GM21526 (cell line): ENCODE measurements around the gene PAQR3.
A peak's percentile ranks its signal among the peaks of the same experiment; 100 is the strongest.
"Not testable (repeated sequence)": the region's sequence is repeated elsewhere in the genome, so short reads cannot be mapped to it uniquely, and the experiment has no call there.

ENCODE experiments used
- ATAC-seq: cut with Tn5 transposase; IDR thresholded peaks from one replicate; pipeline ENCODE4 v1.9.1; 2021; ENCODE audit warnings: moderate library complexity; ENCODE audit not compliant: unreplicated experiment, low FRiP score

PAQR3 gene

DNA sequence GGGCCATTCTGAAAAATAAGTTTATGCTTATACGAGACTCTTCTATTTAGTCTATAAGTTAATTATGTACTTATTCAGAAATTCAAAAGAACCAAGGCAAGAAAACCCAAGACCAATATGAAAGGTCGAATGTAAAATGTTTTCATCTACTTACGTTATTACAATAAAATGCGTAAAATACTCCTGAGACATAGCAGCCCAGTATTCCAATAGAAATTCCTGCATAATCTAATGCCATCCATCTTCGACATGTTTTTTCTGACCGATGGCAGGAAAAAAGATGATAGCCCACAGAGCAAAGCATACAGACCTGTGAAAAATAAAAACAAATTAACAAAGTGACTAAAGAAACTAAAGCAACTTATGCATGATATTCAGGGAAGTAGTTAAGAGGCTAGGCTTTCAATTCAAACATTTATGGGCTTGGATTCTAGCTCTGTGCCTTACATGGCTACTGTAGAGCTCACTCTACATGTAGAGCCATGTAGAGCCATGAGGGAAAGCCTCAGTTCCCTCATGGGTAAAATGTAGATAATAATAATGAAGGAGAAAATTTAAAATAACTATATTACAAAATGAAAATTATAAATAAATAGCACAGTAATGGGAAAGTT is 9.1 kb downstream of the PAQR3 start:
- no peak for ATAC-seq

DNA sequence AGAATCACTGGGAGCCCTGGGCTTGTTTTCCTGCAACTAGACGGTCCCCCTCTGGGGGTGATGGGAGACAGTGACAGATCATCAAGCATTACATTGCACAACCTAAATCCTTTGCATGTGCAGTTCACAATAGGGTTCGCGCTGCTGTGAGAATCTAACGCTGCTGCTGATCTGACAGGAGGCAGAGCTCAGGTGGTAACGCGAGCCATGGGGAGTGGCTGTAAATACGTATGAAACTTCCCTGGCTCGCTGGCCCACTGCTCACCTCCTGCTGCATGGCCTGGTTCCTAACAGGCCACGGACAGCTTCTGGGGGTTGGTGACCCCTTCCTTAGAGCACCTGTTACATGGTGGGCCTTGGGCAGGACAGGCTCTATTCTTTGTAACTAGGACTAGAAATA is 10.4 kb downstream of the PAQR3 start:
- ATAC-seq = no peak

- ATAC-seq = no peak
Measured at GRCh38 chr4:78926826-78927225, 12.4 kb downstream of the PAQR3 start.

DNA sequence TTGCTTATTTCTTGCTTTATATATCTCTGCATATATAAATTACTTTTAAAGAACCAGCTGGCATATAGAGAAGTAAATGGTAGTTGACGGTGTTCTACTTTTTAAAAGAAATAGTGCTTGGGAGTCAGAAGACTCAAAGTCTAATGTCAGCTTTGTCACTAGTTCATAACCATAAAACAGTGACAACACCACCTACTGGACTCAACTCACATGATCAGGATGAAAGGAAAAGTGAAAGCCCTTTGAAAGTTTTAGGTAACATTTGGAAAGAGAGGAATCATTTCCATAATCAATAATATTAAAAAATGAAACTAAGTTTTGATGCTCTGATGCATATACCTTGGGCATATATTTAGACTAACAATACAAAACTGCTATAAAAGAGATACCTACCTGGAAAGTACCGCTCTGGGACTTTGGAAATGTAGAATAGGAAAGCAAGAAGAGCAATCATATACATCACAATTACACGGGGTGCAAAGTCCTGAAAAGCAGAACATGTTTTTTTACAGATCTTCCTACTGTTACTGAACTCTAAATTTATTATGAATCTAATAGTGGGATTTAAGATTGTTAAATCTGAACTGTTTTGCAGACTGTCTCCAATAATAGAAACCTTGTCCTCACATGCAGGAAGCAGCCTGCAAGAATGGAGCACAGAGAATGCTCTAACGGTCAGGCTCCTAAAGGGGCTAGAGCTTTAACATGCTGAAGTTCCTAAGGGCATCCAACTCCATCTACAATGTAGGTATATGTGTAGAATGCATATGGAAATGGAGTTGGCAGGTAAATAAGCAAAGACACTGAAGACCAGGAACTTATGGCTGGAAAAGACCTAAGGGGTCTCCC is 15.6 kb downstream of the PAQR3 start:
- no peak for ATAC-seq

DNA sequence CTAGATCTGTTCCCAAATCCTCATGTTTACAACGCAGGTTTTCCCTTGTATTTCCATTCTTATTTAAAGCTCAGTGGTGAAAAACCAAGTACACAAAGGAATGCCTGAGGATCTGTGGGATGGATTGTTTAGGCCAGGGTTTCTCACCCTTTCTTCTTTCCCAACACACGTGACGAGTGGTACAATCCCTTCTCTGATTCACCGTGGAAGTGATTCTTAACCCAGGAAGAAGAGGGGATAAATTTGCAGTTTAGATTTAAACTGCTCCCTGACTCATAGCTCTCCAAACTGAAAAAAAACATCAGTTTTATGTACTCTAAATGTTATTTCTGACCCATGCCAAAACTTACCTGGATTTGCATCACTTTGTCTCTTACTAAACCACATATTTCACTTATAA is 17.0 kb downstream of the PAQR3 start:
- no peak for ATAC-seq

DNA sequence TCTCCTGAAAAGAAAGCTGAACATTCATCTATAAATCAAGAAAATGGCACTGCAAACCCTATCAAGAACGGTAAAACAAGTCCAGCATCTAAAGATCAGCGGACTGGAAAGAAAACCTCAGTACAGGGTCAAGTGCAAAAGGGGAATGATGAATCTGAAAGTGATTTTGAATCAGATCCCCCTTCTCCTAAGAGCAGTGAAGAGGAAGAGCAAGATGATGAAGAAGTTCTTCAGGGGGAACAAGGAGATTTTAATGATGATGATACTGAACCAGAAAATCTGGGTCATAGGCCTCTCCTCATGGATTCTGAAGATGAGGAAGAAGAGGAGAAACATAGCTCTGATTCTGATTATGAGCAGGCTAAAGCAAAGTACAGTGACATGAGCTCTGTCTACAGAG is 28.6 kb downstream of the PAQR3 start:
- no peak for ATAC-seq

DNA sequence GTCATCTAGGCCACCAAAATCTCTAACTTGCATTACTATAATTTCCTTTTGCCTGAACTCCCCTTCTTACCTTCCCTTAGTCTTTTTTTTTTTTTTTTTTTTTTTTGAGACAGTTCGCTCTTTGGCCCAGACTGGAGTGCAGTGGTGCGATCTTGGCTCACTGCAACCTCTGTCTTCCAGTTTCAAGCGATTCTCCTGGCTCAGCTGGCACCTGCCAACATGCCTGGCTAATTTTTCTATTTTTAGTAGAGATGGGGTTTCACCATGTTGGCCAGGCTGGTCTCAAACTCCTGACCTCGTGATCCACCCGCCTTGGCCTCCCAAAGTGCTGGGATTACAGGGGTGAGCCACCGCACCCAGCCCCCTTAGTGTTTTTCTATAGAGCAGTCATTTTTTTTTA is 30.3 kb downstream of the PAQR3 start:
- ATAC-seq = not testable (repeated sequence)

DNA sequence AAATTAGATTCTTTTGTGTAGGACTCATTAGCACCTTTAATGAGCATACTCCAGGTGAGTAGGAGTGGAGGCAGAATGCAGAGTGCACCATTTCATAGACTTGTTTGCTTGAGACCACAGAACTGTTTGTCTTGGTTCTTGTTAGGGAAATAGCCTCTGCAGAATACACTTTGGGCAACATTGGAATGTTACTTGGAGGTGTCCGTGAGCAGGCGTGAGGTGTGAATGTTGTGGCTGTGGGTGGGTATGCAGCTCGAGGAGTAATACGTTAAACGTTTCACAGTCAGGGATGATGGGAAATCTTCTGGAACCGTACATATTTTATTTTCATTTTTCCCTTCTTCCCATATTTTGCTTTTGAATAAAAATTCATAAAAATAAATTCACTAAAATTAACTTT is 31.6 kb downstream of the PAQR3 start:
- ATAC-seq = no peak

DNA sequence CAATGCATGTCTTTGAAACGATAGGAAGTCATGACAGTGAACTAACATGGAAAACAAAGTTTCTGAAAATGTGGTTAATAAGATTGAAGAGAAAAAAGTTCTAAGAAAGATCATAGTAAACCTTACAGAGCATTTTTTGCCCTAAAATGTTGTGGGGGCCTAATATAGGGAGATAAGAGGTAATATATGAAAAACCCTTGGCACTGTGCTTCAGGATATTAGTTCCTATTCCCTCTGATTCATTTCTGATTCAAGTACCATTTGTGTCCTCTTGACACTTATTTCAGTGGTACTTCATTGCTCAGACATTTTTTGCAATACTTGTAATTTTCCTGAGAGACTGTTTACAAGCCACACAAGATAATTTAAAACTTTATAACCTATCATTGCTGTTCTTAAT is 35.1 kb downstream of the PAQR3 start:
- ATAC-seq = no peak

DNA sequence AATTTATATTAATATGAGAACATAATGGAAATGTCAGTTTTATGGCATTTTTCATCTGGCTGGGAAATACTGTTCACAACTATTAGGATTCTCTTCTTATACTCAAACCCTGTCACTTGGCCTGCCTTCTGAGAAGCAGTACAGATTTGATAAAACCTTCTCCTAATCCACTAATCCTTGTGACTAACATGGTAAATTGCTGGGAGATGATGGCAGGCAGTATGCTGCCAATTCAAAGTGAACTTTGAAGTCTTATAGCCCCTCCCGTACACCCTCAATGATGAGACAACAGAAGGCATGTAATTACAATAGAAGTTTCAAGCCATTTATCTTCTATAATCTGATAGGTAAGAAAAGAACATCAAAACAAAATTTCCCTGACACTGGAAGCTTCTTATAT is 36.9 kb downstream of the PAQR3 start:
- ATAC-seq = no peak

DNA sequence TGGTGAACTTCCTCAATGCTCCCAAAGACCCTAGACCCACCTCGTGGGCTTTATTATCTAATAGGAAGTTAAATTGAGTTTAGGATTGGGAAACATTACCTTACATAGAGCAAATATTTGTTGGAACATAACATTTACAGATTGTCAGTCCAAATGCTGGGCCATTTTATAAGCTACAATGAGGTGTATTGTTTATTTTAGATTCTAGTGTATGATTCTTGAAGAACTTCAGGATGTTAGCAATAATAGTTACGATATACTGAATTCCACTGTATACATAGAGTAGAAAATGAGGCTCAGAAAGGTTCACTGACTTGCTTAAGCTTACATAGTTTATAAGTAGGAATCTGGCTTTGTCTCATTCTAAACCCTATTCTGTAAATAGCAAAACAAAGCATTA is 37.4 kb downstream of the PAQR3 start:
- no peak for ATAC-seq

DNA sequence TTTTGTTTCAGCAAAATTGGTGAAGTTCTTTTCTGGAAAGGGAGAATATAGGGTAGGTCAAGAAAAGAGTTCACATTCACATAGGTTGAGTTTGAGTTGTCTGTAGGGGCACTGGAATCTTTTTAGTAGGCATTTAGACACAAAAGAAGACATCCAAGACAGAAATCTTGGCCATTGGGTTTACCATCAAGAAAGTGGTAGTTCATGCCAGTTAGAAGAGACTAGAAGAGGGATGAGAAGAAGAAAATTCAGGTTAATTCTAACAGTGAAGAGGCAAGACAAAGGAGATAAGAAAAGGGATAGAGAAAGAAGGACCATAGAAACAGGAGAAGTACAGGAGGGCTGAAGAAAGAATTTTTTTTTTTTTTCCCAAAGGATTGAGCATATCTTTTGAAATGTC is 39.9 kb downstream of the PAQR3 start:
- no peak for ATAC-seq

GRCh38 chr4:78889955-78890354 is 49.3 kb downstream of the PAQR3 start:
- ATAC-seq = no peak

DNA sequence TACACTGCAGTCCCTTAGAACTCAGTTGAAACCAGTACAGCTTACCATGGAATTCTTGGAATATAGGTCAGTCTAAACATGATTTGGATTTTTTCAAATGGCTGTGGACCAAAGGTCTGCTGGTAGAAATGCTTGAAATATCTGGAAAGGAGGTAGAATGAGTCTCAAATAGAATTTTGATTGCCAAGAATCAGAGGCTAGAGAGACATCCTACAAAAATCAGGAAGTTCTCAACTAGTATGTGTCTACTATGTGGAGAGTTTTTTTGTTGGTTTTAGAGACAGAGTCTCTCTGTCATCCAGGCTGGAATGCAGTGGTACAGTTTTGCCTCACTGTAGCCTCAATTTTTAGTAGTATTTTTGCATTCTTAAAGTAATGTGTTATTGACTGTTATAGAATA is 53.6 kb downstream of the PAQR3 start:
- no peak for ATAC-seq

DNA sequence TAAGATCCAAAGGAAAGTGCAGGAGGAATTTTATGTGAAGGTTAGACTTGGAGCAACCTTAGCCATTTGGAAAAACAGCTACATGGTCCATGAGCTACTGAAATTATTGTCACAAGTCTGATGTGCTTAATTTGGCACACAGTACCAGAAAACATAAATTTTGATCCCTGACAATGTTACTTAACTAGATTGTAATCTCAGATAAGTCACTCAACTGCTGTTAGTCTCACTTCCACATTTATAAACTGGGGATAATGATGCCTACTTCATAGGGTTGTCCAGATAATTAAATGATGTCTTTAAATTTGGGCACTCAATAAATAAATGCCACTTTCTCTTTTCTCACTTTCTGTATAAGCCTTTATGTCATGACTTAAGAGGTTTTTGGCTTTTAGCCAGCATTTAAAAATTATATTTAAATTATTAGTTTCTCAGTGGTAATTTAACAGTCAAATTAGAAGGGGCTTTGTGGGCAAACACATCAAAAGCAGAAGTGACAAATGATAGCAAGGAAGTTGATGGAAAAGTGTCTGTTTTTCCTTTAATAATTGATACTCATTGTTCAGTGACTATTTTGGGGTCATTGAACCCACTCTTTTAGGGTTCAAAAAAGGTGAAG is 58.3 kb downstream of the PAQR3 start:
- no peak for ATAC-seq

DNA sequence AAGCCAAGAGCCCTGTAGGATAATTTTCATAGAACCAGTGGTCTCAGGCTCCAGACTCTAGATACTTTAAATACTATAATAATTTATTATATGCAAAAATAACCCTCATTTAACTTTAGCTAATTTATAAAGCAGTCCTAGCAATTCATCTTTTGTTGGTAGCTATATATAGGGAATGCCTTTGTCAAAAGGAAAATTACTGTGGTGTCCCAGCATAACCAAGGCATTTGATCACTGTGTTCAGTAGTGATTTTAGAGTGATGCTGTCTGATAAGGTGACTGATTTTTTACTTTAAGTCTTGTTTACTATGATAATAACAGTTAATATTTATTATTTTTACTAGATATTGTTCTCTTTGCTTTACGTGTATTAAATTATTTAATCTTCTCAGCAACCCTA is 61.2 kb downstream of the PAQR3 start:
- ATAC-seq = no peak

DNA sequence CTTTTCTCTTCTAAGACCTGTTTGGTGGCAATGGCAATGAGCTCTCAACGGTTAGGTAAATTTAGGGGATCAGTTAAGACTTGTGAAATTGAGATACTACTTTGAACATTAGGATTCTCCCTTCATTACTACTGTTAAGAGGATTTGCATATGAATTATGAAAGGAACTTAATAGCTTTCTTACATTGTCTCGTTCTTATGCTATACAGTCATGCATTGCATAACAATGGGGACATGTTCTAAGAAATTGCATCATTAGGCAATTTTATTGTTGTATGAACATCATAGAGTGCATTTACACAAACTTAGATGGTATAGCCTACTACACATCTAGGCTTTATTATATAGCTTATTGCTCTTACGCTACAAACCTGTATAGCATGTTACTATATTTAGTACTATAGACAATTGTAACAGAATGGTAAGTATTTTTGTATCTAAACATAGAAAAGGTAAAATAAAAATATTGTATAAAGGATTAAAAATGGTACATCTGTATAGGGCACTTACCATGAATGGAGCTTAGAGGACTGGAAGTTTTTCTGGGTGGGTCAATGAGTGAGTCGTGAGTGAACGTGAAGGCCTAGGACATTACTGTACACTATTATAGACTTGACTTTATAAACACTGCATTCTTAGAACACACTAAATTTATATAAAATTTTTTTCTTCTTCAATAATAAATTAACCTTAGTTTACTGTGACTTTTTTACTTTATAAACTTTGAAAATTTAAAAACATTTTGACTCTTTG is 62.5 kb downstream of the PAQR3 start:
- ATAC-seq = no peak

GRCh38 chr4:78870056-78870455 is 69.2 kb downstream of the PAQR3 start:
- no peak for ATAC-seq

GRCh38 chr4:78868712-78869111 is 70.5 kb downstream of the PAQR3 start:
- not testable (repeated sequence) for ATAC-seq

GRCh38 chr4:78865451-78865850 is 73.8 kb downstream of the PAQR3 start:
- ATAC-seq = no peak

DNA sequence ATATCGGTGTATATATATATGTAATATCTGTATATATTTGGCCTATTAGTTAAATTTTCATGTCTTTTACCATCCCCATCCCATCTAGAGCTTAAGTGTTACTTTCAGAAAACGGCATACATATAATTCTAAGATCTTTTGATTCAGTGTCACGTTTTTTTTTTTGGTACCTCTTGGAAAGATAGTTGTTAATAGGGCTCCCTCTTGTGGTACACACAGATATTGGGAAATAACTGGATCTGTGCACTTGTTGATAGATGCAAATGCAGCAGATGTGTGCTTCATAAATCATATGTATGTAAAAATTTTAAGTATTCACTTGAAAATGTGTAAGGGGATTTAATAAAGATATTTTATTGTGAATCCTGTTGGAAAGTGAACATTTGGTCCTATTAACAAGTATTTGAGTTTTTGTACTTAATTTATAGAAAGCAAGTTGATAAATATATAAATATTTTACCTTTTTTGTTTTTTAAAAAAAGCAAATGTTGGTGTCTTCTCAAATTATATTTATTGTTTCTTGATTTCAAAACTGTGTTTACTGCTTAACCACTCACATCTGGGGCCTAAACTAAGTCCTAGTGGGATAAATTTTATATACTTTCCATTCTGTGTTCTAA is 74.7 kb downstream of the PAQR3 start:
- ATAC-seq = peak; percentile 73
